ENCODE measurements around the gene UCN2.
"Not testable (repeated sequence)": the region's sequence is repeated elsewhere in the genome, so short reads cannot be mapped to it uniquely, and the experiment has no call there.

Gene UCN2

GRCh38 chr3:48562367-48563095, 1.1 kb downstream of the UCN2 start:
- DNase-seq (ENCODE audit: low read depth, low spot score) = no peak

- peak; percentile 80 for DNase-seq (ENCODE audit: low read depth, low spot score)
Measured at GRCh38 chr3:48561045-48561736, 2.4 kb downstream of the UCN2 start.

GRCh38 chr3:48560648-48561018, 2.9 kb downstream of the UCN2 start:
- peak; percentile 34 for DNase-seq (ENCODE audit: low read depth, low spot score)

- DNase-seq (ENCODE audit: low read depth, low spot score) = no peak
Measured at GRCh38 chr3:48558493-48559134, 5.0 kb downstream of the UCN2 start.

- peak; percentile 99 for DNase-seq (ENCODE audit: low read depth, low spot score)
Measured at GRCh38 chr3:48556796-48557626, 6.6 kb downstream of the UCN2 start, which contains the start of gene PFKFB4. Gene PFKFB4 (minus strand): TSS chr3:48556803. CDS start chr3:48556777, 26 bp downstream.

GRCh38 chr3:48555949-48556795, 7.4 kb downstream of the UCN2 start:
- DNase-seq (ENCODE audit: low read depth, low spot score) = no peak

- no peak for DNase-seq (ENCODE audit: low read depth, low spot score)
Measured at GRCh38 chr3:48555231-48555948, 8.2 kb downstream of the UCN2 start.

- DNase-seq (ENCODE audit: low read depth, low spot score) = no peak
Measured at GRCh38 chr3:48553886-48554845, 9.4 kb downstream of the UCN2 start.

GRCh38 chr3:48553361-48553760, 10.2 kb downstream of the UCN2 start:
- DNase-seq (ENCODE audit: low read depth, low spot score) = no peak

GRCh38 chr3:48552111-48552951, 11.2 kb downstream of the UCN2 start:
- DNase-seq (ENCODE audit: low read depth, low spot score) = no peak

GRCh38 chr3:48551651-48552050, 11.9 kb downstream of the UCN2 start:
- DNase-seq (ENCODE audit: low read depth, low spot score) = not testable (repeated sequence)

- DNase-seq (ENCODE audit: low read depth, low spot score) = peak; percentile 92
Measured at GRCh38 chr3:48548729-48549705, 14.6 kb downstream of the UCN2 start.

GRCh38 chr3:48548126-48548525, 15.5 kb downstream of the UCN2 start:
- DNase-seq (ENCODE audit: low read depth, low spot score) = no peak

- no peak for DNase-seq (ENCODE audit: low read depth, low spot score)
Measured at GRCh38 chr3:48546203-48546829, 17.3 kb downstream of the UCN2 start.

GRCh38 chr3:48544141-48544540, 19.4 kb downstream of the UCN2 start:
- no peak for DNase-seq (ENCODE audit: low read depth, low spot score)

- no peak for DNase-seq (ENCODE audit: low read depth, low spot score)
Measured at GRCh38 chr3:48543271-48543866, 20.2 kb downstream of the UCN2 start.
